EL (cell line): ENCODE results near the gene SDF4.
"Not testable (repeated sequence)": the region's sequence is repeated elsewhere in the genome, so short reads cannot be mapped to it uniquely, and the experiment has no call there.

Source experiments
- DNase-seq: peaks from one replicate; pipeline ENCODE4 v3.0.0-alpha.2; 2016

The SDF4 gene

GRCh38 chr1:1196431-1197187 is 35.2 kb downstream of the SDF4 start:
- no peak for DNase-seq

- DNase-seq = not testable (repeated sequence)
Measured at GRCh38 chr1:1195726-1196125, 36.1 kb downstream of the SDF4 start.

- DNase-seq = no peak
Measured at GRCh38 chr1:1194723-1195122, 37.1 kb downstream of the SDF4 start.

- no peak for DNase-seq
Measured at GRCh38 chr1:1191734-1192133, 40.1 kb downstream of the SDF4 start.

- no peak for DNase-seq
Measured at GRCh38 chr1:1189111-1189510, 42.7 kb downstream of the SDF4 start.

GRCh38 chr1:1187938-1188337 is 43.9 kb downstream of the SDF4 start:
- no peak for DNase-seq

GRCh38 chr1:1185101-1185765 is 46.6 kb downstream of the SDF4 start:
- DNase-seq = no peak

GRCh38 chr1:1183833-1184775 is 47.7 kb downstream of the SDF4 start:
- DNase-seq = no peak

- DNase-seq = no peak
Measured at GRCh38 chr1:1183221-1183747, 48.5 kb downstream of the SDF4 start.

- DNase-seq = no peak
Measured at GRCh38 chr1:1182491-1183220, 49.1 kb downstream of the SDF4 start.

- no peak for DNase-seq
Measured at GRCh38 chr1:1181938-1182410, 49.8 kb downstream of the SDF4 start.

- DNase-seq = no peak
Measured at GRCh38 chr1:1181129-1181937, 50.5 kb downstream of the SDF4 start.

- DNase-seq = no peak
Measured at GRCh38 chr1:1179983-1180861, 51.6 kb downstream of the SDF4 start.

- no peak for DNase-seq
Measured at GRCh38 chr1:1179346-1179982, 52.3 kb downstream of the SDF4 start.

GRCh38 chr1:1178794-1179331 is 52.9 kb downstream of the SDF4 start:
- DNase-seq = no peak

GRCh38 chr1:1177452-1178206 is 54.2 kb downstream of the SDF4 start:
- no peak for DNase-seq

GRCh38 chr1:1176931-1177330 is 54.9 kb downstream of the SDF4 start:
- DNase-seq = no peak

GRCh38 chr1:1176063-1176761 is 55.6 kb downstream of the SDF4 start:
- DNase-seq = not testable (repeated sequence)
